Activated gamma-delta T cell treated with anti-CD3 and anti-CD28 coated beads, Interleukin-2, amount 50 U/mL, for 16 hours (primary cell): ENCODE data around the gene TM2D1.
A peak's percentile ranks its signal among the peaks of the same experiment; 100 is the strongest.

ENCODE experiments used
- DNase-seq: peaks from one replicate; pipeline ENCODE4 v3.0.0-alpha.2; 2020; ENCODE audit warnings: low read depth

TM2D1 gene

GRCh38 chr1:61644303-61644702 is 80.6 kb downstream of the TM2D1 start:
- DNase-seq, result no peak

GRCh38 chr1:61642475-61643232 is 82.3 kb downstream of the TM2D1 start:
- no peak for DNase-seq

- peak; percentile 19 for DNase-seq
Measured at GRCh38 chr1:61641578-61642336, 83.2 kb downstream of the TM2D1 start.

- DNase-seq, result no peak
Measured at GRCh38 chr1:61640531-61641530, 84.1 kb downstream of the TM2D1 start.

GRCh38 chr1:61639608-61640336 is 85.2 kb downstream of the TM2D1 start:
- no peak for DNase-seq

GRCh38 chr1:61638911-61639605 is 85.9 kb downstream of the TM2D1 start:
- no peak for DNase-seq

GRCh38 chr1:61638296-61638695 is 86.6 kb downstream of the TM2D1 start:
- DNase-seq, result no peak

- DNase-seq, result no peak
Measured at GRCh38 chr1:61637470-61637869, 87.5 kb downstream of the TM2D1 start.

- no peak for DNase-seq
Measured at GRCh38 chr1:61636814-61637213, 88.1 kb downstream of the TM2D1 start.

- DNase-seq, result no peak
Measured at GRCh38 chr1:61636376-61636775, 88.6 kb downstream of the TM2D1 start.

GRCh38 chr1:61635557-61635956 is 89.4 kb downstream of the TM2D1 start:
- DNase-seq, result no peak

- no peak for DNase-seq
Measured at GRCh38 chr1:61631436-61631835, 93.5 kb downstream of the TM2D1 start.
